ENCODE measurements around the gene PPM1G.

Gene PPM1G

DNA sequence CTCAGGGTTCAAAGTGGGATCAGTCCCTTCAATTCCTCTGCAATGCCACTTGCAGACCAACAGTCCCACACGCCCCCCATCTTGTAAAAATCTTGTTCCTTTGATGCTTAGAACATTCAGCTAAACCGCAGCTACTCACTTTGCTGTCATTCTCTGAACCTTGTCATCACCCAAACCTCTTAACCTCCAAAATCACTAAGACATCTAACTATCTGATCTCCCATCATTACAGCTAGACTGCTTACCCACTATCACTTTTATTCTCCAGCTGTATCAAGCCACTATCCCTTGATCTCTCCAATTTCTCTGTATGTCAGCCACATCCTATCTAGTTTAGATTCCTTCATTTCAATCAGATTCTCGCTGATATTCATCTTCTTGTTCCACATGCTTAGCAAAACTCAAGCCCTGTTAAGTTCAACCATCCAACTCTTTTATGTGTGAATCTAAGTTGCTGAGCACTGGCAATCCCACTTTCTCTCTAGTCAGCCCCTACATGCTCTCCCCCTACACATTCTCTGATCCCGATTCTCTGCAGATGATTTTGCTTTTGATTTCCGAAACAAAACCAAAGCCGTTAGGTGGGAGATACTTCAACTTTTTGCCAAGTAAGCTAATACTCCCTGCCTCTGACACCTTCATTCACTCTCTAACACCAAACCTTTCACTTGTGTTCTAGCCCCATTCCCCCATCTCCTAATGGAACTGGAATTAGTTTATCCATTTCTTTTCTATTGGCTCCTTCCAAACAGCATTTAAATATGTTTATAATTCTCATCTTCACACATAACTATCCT is 57.4 kb downstream of the PPM1G start:
- DNase-seq (ENCODE audit: low spot score in 2 of 2) (no peak), ATAC-seq (ENCODE audit: low read depth) (no peak)
- H3K27ac Mint-ChIP-seq, result peak overlapping the region; percentile 16
- no peaks in the 10 kb centered on the region for H3K9me3 Mint-ChIP-seq
- no peak overlapping the region for H3K4me3 Mint-ChIP-seq
- peaks cover 28% of the 10 kb centered on the region for H3K4me1 Mint-ChIP-seq
- H3K36me3 Mint-ChIP-seq, result peaks cover 12% of the 10 kb centered on the region
- no peaks in the 10 kb centered on the region for H3K27me3 Mint-ChIP-seq

DNA sequence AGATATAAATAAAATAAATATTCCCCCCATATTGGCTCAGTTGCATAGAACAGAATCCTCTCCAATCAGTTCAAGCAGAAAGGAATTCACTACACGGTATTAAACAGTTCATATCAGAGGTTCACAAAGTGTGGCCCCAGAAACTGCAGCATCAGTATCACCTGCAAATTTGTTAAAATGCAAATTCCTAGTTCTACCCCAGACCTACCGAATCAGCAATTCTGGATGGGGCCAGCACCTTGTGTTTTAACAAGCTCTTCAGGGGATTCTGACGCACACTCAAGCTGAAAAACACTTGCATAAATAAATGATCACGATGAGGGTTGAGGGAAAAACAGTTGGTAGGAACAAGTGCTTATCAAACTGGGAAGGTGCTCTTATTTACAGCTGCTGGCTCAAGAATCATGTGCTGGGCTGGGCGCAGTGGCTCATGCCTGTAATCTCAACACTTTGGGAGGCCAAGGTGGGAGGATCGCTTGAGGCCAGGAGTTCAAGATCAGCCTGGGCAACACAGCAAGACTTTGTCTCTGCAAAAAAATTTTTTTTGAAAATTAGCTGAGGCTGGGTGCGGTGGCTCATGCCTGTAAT is 59.2 kb downstream of the PPM1G start:
- no peak for DNase-seq (ENCODE audit: low spot score in 2 of 2)
- Mint-ChIP-seq H3K36me3 (peaks cover 12% of the 10 kb centered on the region), H3K9me3 (no peaks in the 10 kb centered on the region), H3K4me1 (peaks cover 28% of the 10 kb centered on the region), H3K4me3 (no peak overlapping the region), H3K27me3 (no peaks in the 10 kb centered on the region), H3K27ac (no peak overlapping the region)
- ATAC-seq (ENCODE audit: low read depth), result no peak

- Mint-ChIP-seq H3K27me3 (no peaks in the 10 kb centered on the region), H3K4me1 (peaks cover 24% of the 10 kb centered on the region), H3K36me3 (peaks cover 12% of the 10 kb centered on the region), H3K27ac (no peak overlapping the region), H3K9me3 (no peaks in the 10 kb centered on the region), H3K4me3 (no peak overlapping the region)
- ATAC-seq (ENCODE audit: low read depth) (no peak), DNase-seq (ENCODE audit: low spot score in 2 of 2) (no peak)
These were observed 61.8 kb downstream of the PPM1G start for GRCh38 chr2:27347641-27348040.

DNA sequence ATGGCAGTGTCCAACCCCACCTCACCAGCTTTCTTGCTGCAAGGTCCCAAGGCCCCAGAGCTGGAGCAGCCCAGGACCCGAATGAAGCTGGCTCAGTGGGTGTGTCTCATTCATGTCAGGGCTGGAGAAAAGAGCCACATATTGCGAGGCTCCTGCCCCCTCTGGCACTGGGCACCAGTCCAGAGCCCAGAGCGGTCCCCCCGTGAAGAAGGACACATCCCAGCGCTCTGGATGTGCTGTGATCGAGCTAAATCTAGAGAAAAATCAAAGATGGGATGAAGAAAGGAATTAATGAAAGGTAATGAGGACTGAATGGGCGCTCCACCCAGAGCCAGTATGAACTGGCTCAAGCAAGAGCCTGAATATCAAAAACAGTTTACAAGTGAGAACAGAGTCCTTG is 73.2 kb downstream of the PPM1G start:
- no peak overlapping the region for H3K27ac Mint-ChIP-seq
- no peak overlapping the region for H3K4me3 Mint-ChIP-seq
- no peaks in the 10 kb centered on the region for H3K27me3 Mint-ChIP-seq
- H3K9me3 Mint-ChIP-seq, result no peaks in the 10 kb centered on the region
- ATAC-seq (ENCODE audit: low read depth) (no peak), DNase-seq (ENCODE audit: low spot score in 2 of 2) (no peak)
- H3K4me1 Mint-ChIP-seq, result no peaks in the 10 kb centered on the region
- H3K36me3 Mint-ChIP-seq, result peaks cover 30% of the 10 kb centered on the region

DNA sequence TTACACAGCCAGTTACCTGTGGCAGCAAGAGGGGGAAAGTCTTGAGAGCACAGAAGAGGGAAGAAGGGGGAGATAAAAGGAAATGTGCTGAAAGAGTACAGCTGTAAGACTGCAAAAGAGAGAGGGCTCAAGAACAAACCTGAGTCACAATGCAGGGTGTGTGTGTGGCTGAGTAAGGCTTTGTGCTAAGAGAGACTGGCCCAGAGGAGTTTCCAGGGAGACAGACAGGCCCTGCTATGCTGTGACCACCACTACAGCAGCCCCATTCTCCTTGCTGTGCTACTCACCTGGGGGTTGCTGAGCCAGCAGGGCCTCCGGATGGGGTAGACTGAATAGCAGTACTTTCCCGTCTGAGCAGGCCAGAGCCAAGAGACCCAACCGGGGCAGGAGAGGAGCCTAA is 74.1 kb downstream of the PPM1G start:
- Mint-ChIP-seq H3K4me3 (no peak overlapping the region), H3K27ac (peak overlapping the region; percentile 28), H3K4me1 (no peaks in the 10 kb centered on the region), H3K9me3 (no peaks in the 10 kb centered on the region), H3K36me3 (peaks cover 30% of the 10 kb centered on the region), H3K27me3 (no peaks in the 10 kb centered on the region)
- ATAC-seq (ENCODE audit: low read depth) (no peak), DNase-seq (ENCODE audit: low spot score in 2 of 2) (no peak)
